GM10266 (cell line): ENCODE results near the gene GMDS.

Source experiments
- DNase-seq: peaks from one replicate; pipeline ENCODE4 v3.0.0; 2012; ENCODE audit errors: extremely low spot score
- TF ChIP-seq, protein P1 (sequence below): IDR thresholded peaks from 2 replicates; pipeline ENCODE4 v1.5.1; 2012; ENCODE audit warnings: mild to moderate bottlenecking, low read depth; ENCODE audit not compliant: control insufficient read depth, insufficient read depth; ENCODE audit errors: missing control alignments

GMDS gene

DNA sequence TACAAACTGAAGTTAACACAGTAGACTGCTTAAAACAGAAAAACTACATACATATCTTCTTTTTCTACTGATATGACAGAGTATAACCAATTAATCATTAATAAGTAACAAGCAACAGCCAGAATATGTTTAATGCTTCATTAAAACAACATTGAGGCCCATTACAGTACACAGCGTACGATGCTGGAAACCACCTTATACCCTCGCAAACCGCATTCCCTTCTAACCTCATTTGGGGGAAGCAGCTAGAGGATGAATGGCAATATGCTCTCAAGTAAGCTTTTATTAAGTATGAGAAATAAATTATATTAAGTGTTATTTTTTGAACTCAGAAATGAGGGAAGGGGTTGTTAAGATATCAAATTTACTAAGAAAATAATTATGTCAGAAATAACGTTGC lies 142.4 kb downstream of the GMDS start:
- DNase-seq: no peak

DNA sequence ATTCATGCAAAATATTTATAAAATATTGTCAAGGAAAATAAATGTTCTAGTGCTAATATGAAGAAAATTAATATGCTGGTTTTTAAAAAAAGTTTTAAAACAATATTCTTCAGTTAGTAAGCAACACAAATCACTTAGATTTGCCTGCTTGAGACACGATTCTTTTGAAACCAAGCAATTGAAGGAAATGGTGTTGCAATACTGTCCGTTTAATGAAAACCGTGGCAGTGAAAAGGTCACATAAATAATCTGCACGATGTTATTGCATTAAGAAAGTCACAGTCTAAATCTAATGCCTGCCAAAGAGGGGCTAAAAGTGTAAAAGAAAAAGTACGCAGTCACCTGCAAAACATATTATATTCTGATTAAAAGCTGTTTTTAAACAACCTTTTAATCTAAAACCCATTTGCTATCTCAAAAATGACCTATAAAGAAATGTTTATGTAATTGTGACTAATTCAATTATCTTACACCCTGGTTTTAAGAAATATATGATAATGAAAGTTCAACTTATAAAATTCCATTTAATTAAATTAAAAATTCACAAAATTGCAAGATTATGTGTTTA lies 143.0 kb downstream of the GMDS start:
- TF ChIP-seq, protein P1, sequence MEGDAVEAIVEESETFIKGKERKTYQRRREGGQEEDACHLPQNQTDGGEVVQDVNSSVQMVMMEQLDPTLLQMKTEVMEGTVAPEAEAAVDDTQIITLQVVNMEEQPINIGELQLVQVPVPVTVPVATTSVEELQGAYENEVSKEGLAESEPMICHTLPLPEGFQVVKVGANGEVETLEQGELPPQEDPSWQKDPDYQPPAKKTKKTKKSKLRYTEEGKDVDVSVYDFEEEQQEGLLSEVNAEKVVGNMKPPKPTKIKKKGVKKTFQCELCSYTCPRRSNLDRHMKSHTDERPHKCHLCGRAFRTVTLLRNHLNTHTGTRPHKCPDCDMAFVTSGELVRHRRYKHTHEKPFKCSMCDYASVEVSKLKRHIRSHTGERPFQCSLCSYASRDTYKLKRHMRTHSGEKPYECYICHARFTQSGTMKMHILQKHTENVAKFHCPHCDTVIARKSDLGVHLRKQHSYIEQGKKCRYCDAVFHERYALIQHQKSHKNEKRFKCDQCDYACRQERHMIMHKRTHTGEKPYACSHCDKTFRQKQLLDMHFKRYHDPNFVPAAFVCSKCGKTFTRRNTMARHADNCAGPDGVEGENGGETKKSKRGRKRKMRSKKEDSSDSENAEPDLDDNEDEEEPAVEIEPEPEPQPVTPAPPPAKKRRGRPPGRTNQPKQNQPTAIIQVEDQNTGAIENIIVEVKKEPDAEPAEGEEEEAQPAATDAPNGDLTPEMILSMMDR: no peak
- no peak for DNase-seq

More for the DNA sequence above, 142.4 kb downstream of the GMDS start:
- TF ChIP-seq, protein P1: no peak

DNA sequence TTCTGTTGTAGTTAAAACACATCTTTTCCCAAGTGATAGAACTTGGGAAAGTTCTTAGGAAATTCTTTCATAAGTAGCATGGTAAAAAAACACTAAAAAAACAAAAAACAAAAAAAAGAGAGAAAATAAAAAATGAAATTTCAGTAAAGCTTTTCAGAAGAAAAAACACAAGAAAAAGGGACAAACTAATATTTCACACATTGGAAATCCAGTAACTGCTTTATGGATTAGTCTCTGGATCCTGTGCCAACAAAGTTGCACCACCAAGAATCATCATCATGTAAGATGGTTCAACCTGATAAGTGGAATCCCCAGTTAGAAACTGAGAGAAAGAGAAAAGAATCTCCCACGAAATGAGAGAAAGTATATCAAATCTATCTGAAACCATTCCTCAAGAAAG lies 144.2 kb downstream of the GMDS start:
- DNase-seq: no peak
- TF ChIP-seq, protein P1: no peak

DNA sequence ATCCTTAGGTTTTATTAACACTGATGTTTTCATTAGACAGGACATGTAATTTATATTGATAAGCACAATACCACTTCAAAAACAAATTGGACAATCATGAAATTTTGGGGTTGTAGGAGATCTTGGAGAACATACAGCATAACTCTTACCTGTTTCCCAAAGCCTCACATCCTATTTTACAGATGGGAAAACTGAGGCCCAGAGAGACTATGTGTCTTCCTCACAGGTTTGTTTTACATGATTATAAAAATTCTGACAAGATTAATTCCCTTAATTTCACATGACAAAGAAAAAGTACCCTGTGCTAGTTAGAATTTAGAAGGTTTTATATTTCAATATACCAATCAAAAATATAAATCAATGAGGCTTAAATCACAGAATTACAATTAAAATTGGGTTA lies 145.5 kb downstream of the GMDS start:
- TF ChIP-seq, protein P1: no peak
- no peak for DNase-seq

DNA sequence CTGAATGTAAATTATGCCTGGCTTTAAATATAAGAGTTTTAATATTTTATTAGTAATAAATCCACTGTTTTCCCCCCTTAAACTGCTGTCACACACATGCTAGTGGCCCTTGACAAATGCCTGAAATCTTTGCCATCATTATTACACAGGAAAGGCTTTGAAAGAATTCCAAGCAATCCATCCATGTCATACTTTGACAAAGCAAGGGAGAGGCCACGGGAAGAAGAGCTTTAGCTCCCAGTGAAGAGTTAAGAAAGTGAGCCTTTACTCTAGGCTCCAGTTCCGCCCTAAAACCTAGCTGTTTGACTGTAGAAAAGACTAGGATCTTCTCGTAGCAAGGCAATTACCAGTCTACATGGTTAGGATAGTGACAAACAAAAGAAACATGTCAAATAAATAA lies 147.9 kb downstream of the GMDS start:
- DNase-seq: no peak
- TF ChIP-seq, protein P1: no peak

DNA sequence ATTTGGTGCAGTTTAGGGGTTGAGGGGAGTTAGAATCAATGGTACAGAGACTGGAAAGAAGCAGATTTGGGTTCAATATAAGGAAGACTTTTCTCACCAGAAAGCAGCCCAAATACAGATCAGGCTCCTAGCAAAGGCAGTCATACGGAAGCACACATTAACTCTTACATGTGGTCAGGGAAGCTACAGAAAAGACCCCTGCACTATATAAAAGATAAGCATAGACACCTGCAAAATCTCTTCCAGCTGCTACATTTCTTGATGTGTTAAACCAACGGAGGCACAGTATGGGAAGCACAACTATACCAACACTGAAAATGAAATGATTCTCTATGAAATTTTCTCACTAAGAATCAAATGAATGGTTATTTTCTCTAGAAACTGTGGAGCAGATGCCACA lies 150.8 kb downstream of the GMDS start:
- TF ChIP-seq, protein P1: no peak
- no peak for DNase-seq

DNA sequence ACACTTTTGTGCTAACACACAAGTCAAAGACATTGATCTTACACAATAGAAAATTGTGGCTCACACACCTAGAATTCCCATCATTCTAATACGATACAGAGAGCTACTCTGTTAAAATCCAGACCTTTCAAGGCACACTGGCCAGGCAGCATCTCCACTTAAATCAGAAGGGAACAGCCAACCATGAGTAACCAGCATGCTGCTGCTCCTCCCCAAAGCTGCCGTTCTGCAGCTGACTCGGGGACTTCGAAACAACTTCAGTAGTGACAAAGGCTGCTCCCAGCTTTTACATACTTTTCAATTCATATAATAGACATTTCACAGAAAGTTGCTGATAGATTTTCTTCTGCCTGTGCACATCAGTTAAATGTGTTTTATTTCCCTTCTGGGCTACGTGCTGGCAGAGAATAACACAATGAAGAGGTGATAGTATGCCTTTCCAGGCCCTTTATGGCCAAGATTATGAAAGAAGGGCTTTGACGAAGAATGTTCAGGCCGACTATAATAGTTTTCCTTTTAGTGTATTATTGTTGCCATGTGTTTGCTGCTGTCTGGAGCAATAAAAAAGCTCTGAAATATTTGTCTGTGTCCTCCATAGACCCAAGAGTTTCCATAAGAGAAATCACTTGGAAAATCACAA lies 159.0 kb downstream of the GMDS start:
- TF ChIP-seq, protein P1: no peak
- DNase-seq: no peak
